K562 (cell line): Measurements from ENCODE around the gene APC2. TPM values are rescaled to one million over a fixed set of nuclear protein-coding genes. Genes with fewer than 3 reads are reported as not detected.

Experiments
- DIDO1 ChIP-seq: fragments of 450-650 bp; IDR thresholded peaks from 2 replicates; pipeline ENCODE4 v1.6.1; 2016; ENCODE audit warnings: low read depth, missing biosample characterization, missing genetic modification characterization
- HDGF ChIP-seq: fragments of 450-650 bp; IDR thresholded peaks from 2 replicates; pipeline ENCODE4 v1.6.1; 2016
- MEF2A ChIP-seq: IDR thresholded peaks from 2 replicates; pipeline ENCODE4 v1.6.1; 2011; ENCODE audit warnings: low read depth, mild to moderate bottlenecking, low read length, moderate library complexity; ENCODE audit not compliant: control insufficient read depth
- MEIS2 ChIP-seq: fragments of 450-650 bp; IDR thresholded peaks from 2 replicates; pipeline ENCODE4 v1.6.1; 2014; ENCODE audit warnings: mild to moderate bottlenecking; ENCODE audit not compliant: partially characterized antibody
- NR2F6 ChIP-seq: fragments of 450-650 bp; formaldehyde crosslinking; IDR thresholded peaks from 2 replicates; pipeline ENCODE4 v1.4.0; 2020; ENCODE audit warnings: mild to moderate bottlenecking
- SMARCA4 ChIP-seq: fragments of 450-650 bp; IDR thresholded peaks from 2 replicates; pipeline ENCODE4 v1.6.1; 2016
- SREBF1 ChIP-seq: fragments of 150-350 bp; IDR thresholded peaks from 2 replicates; pipeline ENCODE4 v1.6.1; 2014; ENCODE audit warnings: antibody characterized with exemption, low read depth, low read length, borderline replicate concordance
- ZNF431 ChIP-seq: sonication (generic); formaldehyde crosslinking; IDR thresholded peaks from 2 replicates; pipeline ENCODE4 v1.8.0; 2022; ENCODE audit warnings: mild to moderate bottlenecking, missing genetic modification reagents
- polyA plus RNA-seq, 8 experiments: library from polyadenylated mRNA; depleted of rRNA in 4 of 8; stranded (reverse) in 5 of 8; unstranded in 3 of 8; fragments of >200 nt; fragmentation: Nextera tagmentation in 2 of 8; fragmentation: Illumina TruSeq in 1 of 8; extraction: Ambion mirVana in 2 of 8; extraction: Trizol in 1 of 8; gene quantifications; 2 replicates each; pipeline versions ENCODE4 v1.2.1 to v1.2.3, GENCODE V29; 2011 to 2014; ENCODE audit warnings: inconsistent platforms in 1 of 8, missing spikeins in 1 of 8
- total RNA-seq, 7 experiments: library from RNA; depleted of rRNA in 6 of 7; stranded (reverse); fragments of >200 nt in 6 of 7; fragmentation: Illumina TruSeq in 2 of 7; extraction: Trizol in 2 of 7; gene quantifications; 2 replicates each; pipeline versions ENCODE4 v1.2.1 to v1.2.3, GENCODE V29; 2011 to 2021; ENCODE audit warnings: low replicate concordance in 1 of 7
- TF ChIP-seq, protein P1 (sequence below): fragments of 450-650 bp; IDR thresholded peaks from 2 replicates; pipeline ENCODE4 v1.6.1; 2016; ENCODE audit warnings: mild to moderate bottlenecking
- TF ChIP-seq, protein P2 (sequence below): fragments of 450-650 bp; formaldehyde crosslinking; IDR thresholded peaks from 2 replicates; pipeline ENCODE4 v1.4.0; 2022; ENCODE audit warnings: missing genetic modification characterization
- TF ChIP-seq, protein P3 (sequence below): fragments of 450-650 bp; IDR thresholded peaks from 2 replicates; pipeline ENCODE4 v1.6.1; 2016; ENCODE audit warnings: mild to moderate bottlenecking, moderate library complexity

Gene APC2
- total and polyA plus RNA-seq, 9 of the 15 experiments (the other 6 are each of a cell fraction or from before 2014, with no cell fraction given) = 0.01 to 0.40 (median 0.05) TPM; not detected in 3

DNA sequence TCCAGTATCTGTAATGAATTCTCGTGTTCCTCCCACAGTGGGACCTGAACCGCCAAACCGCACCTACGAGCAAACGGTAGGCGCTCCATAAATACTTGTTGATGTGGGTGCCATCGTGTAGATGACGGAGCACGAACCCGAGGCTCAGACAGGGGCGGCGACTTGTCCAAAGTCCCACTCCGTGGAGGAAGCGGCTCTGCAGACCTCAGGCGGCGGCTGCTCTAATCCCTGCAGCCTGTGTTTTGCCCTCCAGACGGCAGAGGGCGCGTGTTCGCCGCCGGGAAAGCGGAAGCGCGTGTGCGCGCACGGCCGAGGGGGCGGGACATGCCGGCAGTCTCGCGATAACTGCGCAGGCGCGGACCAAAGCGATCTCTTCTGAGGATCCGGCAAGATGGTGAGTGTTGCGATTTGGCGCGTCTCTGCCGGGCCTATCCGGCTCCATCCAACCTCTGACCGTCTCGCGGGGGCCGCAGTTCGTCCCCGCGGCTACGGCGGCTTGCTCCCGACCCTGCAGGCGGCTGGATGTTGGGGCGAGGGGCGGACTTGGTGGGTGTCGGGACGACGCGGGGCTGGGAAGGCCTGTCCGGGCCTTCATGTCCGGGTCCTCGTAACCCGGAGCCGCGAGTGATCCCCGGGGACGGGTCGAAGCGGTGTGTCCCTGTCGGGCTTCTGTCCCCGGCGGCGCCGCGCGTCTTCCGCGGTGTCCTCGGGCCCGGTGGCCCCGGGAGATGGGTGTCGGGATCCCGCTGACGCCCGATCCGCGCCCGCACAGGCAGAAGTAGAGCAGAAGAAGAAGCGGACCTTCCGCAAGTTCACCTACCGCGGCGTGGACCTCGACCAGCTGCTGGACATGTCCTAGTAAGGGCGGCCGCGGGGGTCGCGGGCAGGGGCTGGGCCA, 11.6 kb upstream of the APC2 start, which contains the start of gene RPS15 (continued):
- TF ChIP-seq, protein P1, sequence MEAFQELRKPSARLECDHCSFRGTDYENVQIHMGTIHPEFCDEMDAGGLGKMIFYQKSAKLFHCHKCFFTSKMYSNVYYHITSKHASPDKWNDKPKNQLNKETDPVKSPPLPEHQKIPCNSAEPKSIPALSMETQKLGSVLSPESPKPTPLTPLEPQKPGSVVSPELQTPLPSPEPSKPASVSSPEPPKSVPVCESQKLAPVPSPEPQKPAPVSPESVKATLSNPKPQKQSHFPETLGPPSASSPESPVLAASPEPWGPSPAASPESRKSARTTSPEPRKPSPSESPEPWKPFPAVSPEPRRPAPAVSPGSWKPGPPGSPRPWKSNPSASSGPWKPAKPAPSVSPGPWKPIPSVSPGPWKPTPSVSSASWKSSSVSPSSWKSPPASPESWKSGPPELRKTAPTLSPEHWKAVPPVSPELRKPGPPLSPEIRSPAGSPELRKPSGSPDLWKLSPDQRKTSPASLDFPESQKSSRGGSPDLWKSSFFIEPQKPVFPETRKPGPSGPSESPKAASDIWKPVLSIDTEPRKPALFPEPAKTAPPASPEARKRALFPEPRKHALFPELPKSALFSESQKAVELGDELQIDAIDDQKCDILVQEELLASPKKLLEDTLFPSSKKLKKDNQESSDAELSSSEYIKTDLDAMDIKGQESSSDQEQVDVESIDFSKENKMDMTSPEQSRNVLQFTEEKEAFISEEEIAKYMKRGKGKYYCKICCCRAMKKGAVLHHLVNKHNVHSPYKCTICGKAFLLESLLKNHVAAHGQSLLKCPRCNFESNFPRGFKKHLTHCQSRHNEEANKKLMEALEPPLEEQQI = no peak; the same call in 1 of the 2 replicates
- 0 out of 2 replicates have a peak, but pooled peaks have one; percentile 35 for TF ChIP-seq DIDO1 (tag)
- no peak; the same call in 1 of the 2 replicates for TF ChIP-seq ZNF431 (CRISPR knock-in tag)
- TF ChIP-seq MEIS2 = peak; percentile 61
- TF ChIP-seq SREBF1 = no peak; the same call in 1 of the 2 replicates
- TF ChIP-seq NR2F6 (CRISPR knock-in tag) = no peak
- no peak for TF ChIP-seq SMARCA4
- TF ChIP-seq HDGF = no peak
- TF ChIP-seq, protein P2, sequence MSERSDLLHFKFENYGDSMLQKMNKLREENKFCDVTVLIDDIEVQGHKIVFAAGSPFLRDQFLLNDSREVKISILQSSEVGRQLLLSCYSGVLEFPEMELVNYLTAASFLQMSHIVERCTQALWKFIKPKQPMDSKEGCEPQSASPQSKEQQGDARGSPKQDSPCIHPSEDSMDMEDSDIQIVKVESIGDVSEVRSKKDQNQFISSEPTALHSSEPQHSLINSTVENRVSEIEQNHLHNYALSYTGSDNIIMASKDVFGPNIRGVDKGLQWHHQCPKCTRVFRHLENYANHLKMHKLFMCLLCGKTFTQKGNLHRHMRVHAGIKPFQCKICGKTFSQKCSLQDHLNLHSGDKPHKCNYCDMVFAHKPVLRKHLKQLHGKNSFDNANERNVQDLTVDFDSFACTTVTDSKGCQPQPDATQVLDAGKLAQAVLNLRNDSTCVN (CRISPR knock-in tag) = peak; percentile 55; the same call in 1 of the 2 replicates
- TF ChIP-seq, protein P3, sequence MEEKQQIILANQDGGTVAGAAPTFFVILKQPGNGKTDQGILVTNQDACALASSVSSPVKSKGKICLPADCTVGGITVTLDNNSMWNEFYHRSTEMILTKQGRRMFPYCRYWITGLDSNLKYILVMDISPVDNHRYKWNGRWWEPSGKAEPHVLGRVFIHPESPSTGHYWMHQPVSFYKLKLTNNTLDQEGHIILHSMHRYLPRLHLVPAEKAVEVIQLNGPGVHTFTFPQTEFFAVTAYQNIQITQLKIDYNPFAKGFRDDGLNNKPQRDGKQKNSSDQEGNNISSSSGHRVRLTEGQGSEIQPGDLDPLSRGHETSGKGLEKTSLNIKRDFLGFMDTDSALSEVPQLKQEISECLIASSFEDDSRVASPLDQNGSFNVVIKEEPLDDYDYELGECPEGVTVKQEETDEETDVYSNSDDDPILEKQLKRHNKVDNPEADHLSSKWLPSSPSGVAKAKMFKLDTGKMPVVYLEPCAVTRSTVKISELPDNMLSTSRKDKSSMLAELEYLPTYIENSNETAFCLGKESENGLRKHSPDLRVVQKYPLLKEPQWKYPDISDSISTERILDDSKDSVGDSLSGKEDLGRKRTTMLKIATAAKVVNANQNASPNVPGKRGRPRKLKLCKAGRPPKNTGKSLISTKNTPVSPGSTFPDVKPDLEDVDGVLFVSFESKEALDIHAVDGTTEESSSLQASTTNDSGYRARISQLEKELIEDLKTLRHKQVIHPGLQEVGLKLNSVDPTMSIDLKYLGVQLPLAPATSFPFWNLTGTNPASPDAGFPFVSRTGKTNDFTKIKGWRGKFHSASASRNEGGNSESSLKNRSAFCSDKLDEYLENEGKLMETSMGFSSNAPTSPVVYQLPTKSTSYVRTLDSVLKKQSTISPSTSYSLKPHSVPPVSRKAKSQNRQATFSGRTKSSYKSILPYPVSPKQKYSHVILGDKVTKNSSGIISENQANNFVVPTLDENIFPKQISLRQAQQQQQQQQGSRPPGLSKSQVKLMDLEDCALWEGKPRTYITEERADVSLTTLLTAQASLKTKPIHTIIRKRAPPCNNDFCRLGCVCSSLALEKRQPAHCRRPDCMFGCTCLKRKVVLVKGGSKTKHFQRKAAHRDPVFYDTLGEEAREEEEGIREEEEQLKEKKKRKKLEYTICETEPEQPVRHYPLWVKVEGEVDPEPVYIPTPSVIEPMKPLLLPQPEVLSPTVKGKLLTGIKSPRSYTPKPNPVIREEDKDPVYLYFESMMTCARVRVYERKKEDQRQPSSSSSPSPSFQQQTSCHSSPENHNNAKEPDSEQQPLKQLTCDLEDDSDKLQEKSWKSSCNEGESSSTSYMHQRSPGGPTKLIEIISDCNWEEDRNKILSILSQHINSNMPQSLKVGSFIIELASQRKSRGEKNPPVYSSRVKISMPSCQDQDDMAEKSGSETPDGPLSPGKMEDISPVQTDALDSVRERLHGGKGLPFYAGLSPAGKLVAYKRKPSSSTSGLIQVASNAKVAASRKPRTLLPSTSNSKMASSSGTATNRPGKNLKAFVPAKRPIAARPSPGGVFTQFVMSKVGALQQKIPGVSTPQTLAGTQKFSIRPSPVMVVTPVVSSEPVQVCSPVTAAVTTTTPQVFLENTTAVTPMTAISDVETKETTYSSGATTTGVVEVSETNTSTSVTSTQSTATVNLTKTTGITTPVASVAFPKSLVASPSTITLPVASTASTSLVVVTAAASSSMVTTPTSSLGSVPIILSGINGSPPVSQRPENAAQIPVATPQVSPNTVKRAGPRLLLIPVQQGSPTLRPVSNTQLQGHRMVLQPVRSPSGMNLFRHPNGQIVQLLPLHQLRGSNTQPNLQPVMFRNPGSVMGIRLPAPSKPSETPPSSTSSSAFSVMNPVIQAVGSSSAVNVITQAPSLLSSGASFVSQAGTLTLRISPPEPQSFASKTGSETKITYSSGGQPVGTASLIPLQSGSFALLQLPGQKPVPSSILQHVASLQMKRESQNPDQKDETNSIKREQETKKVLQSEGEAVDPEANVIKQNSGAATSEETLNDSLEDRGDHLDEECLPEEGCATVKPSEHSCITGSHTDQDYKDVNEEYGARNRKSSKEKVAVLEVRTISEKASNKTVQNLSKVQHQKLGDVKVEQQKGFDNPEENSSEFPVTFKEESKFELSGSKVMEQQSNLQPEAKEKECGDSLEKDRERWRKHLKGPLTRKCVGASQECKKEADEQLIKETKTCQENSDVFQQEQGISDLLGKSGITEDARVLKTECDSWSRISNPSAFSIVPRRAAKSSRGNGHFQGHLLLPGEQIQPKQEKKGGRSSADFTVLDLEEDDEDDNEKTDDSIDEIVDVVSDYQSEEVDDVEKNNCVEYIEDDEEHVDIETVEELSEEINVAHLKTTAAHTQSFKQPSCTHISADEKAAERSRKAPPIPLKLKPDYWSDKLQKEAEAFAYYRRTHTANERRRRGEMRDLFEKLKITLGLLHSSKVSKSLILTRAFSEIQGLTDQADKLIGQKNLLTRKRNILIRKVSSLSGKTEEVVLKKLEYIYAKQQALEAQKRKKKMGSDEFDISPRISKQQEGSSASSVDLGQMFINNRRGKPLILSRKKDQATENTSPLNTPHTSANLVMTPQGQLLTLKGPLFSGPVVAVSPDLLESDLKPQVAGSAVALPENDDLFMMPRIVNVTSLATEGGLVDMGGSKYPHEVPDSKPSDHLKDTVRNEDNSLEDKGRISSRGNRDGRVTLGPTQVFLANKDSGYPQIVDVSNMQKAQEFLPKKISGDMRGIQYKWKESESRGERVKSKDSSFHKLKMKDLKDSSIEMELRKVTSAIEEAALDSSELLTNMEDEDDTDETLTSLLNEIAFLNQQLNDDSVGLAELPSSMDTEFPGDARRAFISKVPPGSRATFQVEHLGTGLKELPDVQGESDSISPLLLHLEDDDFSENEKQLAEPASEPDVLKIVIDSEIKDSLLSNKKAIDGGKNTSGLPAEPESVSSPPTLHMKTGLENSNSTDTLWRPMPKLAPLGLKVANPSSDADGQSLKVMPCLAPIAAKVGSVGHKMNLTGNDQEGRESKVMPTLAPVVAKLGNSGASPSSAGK = peak; percentile 46
- peak; percentile 25; the same call in 1 of the 2 replicates for TF ChIP-seq MEF2A
